ENCODE measurements around the gene FAAP24.
"Not testable (repeated sequence)": the region's sequence is repeated elsewhere in the genome, so short reads cannot be mapped to it uniquely, and the experiment has no call there.

DNA sequence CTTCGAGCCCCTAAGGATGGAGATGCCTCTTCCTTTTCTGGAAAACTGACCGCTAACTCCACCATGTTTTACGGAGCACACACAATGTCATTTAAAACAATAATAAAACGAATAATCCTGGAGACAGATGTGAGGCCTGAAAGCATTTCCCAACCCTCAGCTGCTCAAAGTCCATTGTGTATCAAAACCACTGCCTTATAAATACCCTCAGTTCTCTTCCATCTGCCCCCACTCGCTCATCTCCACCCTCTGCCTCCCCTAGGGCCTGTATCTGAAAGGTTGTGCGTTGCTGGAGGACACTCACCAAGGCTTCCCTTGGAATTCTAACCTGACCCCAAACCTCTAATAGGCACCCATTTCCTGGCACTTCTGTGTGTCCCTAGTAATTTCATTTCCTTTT is 10.4 kb downstream of the FAAP24 start:
- not testable (repeated sequence) for TF ChIP-seq CTCF (IDR thresholded peaks at IDR 0.05; ENCODE audit: low read depth, low read length); EZH2phosphoT487 (IDR thresholded peaks at IDR 0.05; ENCODE audit: low read depth)

All from OCI-LY3 (cell line).